GM19025 (cell line): Measurements from ENCODE around the gene CNOT10.

Experiments
- ATAC-seq: cut with Tn5 transposase; IDR thresholded peaks from one replicate; pipeline ENCODE4 v1.9.1; 2021; ENCODE audit warnings: mild to moderate bottlenecking, low read depth, moderate library complexity; ENCODE audit not compliant: unreplicated experiment

Gene CNOT10

GRCh38 chr3:32816439-32817256 lies 131.7 kb downstream of the CNOT10 start:
- no peak for ATAC-seq

GRCh38 chr3:32817257-32817557 lies 132.2 kb downstream of the CNOT10 start:
- no peak for ATAC-seq

- no peak for ATAC-seq
Measured at GRCh38 chr3:32817558-32818228, 132.7 kb downstream of the CNOT10 start, which contains the start of gene TRIM71. Gene TRIM71, plus strand, starts transcription at chr3:32817997. Its CDS starts 84 bp downstream, at chr3:32818081.

GRCh38 chr3:32818229-32818969 lies 133.4 kb downstream of the CNOT10 start:
- no peak for ATAC-seq

- no peak for ATAC-seq
Measured at GRCh38 chr3:32818970-32819511, 134.1 kb downstream of the CNOT10 start.

GRCh38 chr3:32819551-32820348 lies 134.8 kb downstream of the CNOT10 start:
- no peak for ATAC-seq

- ATAC-seq: no peak
Measured at GRCh38 chr3:32820430-32820829, 135.4 kb downstream of the CNOT10 start.

GRCh38 chr3:32820971-32821685 lies 136.1 kb downstream of the CNOT10 start:
- no peak for ATAC-seq

GRCh38 chr3:32821686-32822296 lies 136.8 kb downstream of the CNOT10 start:
- ATAC-seq: no peak

- no peak for ATAC-seq
Measured at GRCh38 chr3:32822609-32823498, 137.9 kb downstream of the CNOT10 start.
